Ammon's horn (tissue), 1 donor: ENCODE measurements around the gene DEAF1.
"Not testable (repeated sequence)": the region's sequence is repeated elsewhere in the genome, so short reads cannot be mapped to it uniquely, and the experiment has no call there.

ENCODE experiments used
- DNase-seq: peaks from one replicate; pipeline ENCODE4 v3.0.0-alpha.2; 2016; ENCODE audit warnings: low spot score

Gene DEAF1

DNA sequence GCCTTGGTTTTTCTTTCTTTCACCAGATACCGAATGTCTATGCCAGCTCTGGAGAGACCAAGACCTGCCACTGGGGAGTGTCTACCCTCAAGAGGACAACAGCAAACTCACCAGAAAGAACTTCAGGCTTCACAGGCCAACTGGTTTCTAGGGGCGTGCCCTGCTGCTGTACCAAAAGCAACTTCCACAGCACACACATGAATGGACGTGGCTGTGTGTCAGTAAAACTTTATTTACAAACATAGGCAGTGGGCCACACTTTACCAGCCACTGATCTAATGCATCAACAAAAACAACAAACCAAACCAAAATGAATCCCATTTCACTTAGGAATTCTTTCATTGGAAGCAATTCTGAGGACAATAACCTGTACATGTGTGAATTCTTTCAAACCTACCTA lies 16.7 kb downstream of the DEAF1 start:
- DNase-seq, result no peak

DNA sequence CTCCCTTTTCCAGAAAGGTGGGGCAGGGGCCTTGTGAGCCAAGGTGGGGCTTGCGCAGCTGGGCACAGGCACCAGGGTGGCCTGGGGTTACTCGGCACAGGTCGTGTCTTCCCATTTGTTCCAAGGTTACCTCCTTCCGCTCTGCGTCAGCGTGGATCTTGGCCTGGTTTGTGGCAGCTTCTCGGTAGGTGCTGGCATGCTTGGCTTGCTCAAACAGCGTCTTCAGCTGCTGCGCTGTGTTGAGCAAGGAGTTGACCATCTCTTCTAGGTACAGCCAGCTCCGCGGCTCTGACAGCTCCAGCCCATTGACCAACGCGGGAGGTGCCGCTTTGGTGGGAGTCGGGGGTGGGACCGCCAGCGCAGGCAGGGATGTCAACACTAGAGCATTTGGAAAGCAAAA lies 20.6 kb downstream of the DEAF1 start:
- no peak for DNase-seq

DNA sequence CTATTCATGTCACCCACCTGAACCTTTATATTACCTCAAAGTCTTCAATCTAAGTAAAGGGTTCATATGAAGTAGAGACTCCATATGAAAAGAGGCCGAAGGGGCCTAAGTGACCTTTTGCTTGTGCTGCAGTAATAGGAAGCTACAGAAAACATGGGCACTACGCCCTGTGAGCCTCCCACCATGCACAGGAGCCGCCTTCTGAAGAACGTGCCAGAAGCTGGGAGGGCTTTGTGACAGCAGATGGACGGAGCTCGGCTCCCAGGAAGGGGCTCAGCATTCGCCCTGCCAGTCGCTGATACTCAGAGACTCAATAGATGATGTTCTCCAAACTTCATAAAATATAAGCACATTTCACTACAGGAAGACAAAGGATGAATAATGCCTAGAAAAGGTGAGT lies 21.2 kb downstream of the DEAF1 start:
- DNase-seq, result no peak

DNA sequence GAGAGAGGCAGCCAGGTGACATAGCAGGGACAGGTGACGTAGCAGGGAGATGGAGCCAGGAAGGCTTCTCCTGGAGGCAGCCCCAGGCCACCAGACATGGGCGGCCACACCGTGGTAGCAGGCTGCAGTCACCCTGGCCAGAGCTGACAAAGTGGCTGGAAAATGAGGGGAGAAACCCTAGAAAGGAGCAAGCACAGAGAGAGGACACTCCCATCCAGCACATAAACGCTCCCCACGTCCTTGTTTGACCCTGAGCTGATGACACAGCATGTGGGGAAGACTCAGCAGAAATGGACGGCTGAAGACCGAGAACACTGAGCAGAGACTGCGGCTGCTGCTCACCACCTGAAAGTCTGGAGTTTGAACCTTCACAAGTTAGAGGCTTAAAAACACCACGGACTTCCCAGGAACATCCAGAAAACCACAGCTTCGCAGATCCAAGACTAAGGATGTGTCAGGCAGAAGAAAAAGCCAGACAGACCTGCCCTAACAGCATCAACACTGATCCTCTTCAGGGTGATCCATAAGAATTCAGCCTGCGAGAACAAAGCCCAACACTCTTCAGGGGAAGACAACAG lies 29.2 kb downstream of the DEAF1 start:
- DNase-seq, result no peak

DNA sequence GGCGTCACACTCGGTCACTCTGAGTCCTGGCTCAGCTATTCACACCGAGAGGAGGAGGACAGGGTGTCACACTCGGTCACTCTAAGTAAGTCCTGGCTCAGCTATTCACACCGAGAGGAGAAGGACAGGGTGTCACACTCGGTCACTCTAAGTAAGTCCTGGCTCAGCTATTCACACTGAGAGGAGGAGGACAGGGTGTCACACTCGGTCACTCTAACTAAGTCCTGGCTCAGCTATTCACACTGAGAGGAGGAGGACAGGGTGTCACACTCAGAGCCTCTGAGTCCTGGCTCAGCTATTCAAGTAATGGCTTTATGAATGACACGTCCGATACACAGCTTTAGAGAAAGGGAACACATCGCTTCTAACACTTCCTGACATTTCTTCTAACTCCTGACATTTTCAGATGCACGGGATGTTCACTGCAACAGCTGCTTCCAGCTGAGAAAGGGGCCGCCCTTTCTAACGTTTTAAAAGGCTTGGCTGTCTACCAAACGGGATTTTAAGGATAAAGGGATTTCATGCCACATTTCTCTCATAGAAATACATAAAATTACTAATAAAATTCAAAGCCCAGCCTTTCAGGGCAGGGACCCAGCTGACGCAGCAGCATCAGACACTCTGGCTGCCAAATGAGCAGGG lies 29.8 kb downstream of the DEAF1 start:
- no peak for DNase-seq

DNA sequence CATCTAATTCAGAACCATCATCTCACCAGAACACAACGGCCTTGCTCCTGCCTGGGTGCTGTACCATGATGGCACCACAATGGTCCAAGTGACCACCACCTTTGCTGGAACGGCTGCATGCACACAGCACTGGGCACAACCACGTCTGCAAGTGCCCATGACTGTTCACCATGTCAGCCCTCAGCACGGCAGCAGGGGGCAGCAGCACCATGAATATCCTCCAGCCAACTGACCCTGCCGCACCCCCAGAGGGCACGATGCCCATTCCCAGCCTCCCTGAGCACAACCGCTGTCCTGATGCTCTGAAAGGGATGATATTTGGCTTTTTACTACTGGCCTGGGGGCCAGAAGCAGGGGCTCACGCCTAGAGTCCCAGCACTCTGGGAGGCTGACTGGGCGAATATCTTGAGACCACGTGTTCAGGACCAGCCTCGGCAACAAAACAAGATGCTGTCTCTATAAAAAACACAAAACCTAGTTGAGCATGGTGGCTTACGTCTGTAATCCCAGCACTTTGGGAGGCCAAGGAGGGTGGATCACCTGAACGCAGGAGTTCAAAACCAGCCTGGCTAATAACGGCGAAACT lies 32.2 kb downstream of the DEAF1 start:
- DNase-seq, result peak; percentile 77

DNA sequence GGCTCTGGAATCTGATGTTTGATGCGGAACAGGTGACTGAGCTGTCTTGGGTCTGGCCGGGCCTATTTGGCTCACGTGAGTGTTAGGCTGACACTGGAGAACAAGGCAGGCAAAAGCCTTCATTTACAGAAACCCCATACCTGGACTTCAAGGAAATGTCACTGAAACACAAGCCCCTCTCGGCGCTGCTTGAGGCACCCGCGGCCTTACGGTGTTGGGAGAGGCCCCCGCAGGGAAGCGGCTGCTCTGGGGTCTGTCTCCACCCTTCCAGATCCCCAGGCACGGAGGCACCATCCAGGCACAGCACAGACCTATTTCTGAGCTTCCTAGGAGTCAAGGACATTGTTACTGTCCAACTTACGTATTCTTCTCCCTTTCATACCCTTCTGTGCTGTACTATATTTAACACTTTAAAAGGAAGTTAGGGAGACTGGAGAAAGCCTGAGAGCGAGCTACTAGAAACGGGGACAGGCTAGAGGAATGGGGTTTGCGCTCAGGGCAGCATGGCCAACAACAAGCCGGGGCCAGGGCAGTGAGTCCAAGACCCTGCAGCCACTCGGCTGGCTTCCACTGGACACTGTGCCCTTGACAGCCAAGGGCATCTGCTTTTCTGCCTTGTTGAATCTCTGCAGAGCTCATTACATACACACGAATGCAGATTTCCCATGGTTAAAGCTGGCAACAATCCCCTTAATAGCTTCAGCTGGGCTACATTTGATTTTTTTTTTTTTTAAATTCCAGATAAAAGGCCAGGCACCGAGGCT lies 34.2 kb downstream of the DEAF1 start:
- DNase-seq, result no peak

DNA sequence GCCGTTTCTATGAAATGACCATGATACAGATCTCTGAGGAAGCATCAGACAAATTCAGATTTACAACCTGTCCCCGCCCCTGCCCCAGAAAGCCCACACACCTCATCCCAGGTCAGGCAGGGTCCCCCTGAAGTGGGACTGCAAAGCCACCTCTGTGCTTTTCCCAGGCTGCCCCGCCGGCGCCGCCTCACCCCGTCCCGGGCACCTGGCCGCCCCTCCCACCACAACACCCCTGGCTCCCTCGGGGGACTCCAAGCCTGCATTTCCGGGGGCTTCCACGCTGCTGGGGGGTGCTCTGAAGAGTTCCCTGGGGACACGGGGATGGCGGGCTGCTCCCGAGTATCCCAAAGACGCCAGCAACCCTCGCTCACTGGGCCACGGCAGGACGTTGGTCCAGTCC lies 34.7 kb downstream of the DEAF1 start:
- DNase-seq, result no peak

DNA sequence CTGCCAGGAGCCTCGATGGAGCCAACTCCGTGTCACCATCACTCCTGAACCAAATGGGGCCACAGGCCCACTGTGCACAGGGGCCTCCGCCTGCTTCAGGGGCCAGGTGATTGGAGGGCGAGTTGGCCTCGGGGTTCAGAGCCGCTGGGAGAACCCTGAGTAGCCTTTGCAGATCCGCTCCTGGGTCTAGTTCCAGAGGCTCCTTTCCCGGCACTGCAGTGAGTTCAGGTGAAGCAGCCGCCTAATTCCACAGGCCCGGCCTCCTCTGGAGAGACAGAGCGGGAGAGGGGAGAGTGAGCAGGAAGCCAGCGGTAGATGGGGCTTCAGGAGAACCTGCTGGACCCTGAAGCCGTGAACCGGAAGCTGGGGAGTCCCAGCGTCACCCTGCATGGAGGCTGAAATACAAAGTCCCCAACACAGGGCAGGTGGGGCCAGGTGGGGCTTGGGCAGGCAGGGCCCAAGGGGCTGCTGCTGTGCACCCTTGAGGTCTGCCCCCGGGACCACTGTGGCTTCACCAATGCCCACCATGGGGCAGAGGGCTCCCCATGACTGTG lies 35.4 kb downstream of the DEAF1 start:
- DNase-seq, result no peak

DNA sequence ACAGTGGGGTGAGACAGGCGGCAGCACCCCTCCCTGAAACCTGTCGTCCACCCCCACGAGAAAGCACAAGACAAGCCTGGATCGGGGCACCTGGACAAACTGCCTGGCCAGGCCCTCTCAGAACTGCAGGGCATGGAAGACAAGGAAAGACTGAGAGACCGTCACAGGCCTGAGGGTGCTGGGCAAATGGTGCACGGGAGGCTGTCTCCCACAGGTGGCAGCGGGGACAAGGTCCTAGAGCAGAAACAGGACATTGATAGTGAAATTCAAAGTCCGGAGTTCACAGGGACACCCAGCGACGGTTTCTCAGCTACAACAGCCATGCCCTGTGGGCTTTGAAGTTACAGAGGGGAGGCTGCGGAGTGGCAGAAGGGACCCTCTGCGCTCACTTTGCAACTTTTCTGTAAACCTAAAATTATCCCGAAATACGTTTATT lies 37.3 kb downstream of the DEAF1 start:
- no peak for DNase-seq

DNA sequence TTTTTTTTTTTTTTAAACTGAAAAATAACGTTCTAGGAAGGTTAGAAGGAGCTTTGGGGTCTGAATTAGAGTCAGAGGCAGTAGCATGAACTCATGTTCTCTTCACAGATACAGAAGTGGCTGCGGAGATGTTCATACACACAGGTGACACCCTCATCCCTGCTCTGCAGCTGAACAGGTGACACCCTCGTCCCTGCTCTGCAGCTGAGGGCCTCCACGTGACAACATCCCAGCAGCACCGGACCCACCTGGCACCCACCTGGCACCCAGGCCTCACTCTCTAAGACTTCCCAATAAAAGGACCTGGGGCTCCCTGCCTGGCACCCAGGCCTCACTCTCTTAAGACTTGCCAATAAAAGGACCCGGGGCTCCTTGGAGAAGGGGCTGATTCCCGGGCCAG lies 38.2 kb downstream of the DEAF1 start:
- DNase-seq, result no peak

DNA sequence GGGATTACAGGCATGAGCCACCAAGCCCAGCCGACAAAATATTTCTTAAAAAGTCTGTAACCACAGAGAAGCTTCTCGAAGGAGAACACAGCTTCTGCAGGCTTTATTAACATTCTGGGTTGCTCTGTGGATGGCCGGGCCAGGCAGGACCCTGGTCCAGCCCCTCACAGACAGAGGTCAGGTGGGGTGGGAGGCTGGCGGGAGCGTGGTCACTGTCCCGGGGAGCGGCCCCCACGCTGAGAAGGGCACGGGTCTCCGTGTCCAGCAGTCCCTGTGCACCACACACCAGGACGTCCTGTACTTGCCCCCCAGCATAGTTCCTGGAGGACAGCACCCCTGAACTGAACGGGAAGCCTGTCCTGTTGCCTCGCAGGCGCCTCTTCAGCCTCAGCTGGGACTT lies 38.6 kb downstream of the DEAF1 start:
- no peak for DNase-seq

DNA sequence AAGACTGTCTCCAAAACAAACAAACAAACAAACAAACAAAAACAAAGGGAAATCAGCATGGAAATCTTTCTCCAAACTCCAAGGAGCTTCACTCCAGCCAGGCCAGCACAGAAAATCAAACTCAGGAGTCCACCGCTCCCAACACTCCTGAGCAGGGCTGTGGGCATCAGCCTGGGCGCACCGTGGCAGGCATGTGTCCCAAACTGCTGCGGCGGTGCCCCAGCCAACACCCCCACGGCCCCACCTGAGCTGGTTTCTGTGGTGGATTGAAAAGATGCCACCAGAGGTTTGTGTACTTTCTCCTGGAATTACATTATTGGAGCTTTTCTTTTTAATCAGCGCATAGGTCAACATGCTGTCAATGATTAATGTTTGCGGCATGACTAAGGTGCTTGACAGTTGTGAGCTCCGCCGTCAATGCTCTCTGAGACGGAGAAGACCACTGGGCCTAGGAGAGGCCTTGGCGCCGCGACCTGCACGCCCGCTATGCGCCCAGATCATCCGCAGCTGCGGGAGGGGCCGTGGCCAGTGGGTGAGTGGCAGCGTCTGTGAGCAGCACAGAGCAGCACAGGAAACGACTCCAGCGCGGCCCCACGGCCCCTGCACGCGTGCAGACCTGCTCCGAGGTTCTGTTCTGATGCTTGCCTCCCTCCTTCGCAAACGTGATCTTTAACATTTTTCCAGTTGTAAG lies 39.8 kb downstream of the DEAF1 start:
- no peak for DNase-seq

DNA sequence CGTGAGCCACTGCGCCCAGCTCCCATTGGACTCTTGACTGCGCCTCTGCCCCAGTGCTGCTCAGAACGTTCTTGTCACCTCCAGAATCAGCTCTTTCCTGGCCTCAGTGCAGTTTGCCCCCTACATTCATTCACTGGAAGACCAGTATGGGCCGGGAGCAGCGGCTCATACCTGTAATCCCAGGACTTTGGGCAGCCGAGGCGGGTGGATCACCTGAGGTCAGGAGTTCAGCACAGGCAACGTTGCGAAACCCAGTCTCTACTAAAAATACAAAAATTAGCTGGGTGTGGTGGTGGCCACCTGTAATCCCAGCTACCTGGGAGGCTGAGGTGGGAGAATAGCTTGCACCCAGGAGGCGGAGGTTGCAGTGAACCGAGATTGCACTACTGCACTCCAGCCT lies 40.6 kb downstream of the DEAF1 start:
- not testable (repeated sequence) for DNase-seq

DNA sequence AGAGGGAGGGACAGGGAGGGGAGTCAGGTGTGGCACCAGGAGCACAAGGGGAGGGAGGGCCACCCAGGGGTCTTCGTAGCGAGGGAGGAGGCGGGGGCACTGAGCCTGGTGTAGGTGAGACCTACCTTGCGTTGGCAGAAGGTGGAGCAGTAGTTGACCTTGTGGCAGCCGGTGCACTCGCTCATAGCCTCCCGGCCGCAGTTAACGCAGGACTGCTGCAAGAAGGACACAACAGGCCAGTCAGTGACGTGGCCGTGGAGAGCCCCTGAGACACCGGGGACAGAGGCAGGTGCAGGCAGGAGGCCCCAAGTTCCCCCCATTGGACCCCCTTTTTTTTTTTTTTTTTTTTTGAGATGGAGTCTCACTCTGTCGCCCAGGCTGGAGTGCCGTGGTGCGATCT lies 41.2 kb downstream of the DEAF1 start:
- DNase-seq, result no peak

DNA sequence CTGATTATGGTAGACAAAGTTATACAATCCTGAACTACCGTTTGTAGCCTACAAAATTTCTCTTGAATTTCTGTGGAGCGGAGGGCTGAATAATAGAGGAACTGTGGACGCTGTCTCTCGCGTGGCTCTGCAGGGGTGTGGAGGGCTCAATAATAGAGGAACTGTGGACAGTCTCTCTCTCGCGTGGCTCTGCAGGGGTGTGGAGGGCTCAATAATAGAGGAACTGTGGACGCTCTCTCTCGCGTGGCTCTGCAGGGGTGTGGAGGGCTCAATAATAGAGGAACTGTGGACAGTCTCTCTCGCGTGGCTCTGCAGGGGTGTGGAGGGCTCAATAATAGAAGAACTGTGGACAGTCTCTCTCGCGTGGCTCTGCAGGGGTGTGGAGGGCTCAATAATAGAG lies 41.9 kb downstream of the DEAF1 start:
- DNase-seq, result not testable (repeated sequence)

DNA sequence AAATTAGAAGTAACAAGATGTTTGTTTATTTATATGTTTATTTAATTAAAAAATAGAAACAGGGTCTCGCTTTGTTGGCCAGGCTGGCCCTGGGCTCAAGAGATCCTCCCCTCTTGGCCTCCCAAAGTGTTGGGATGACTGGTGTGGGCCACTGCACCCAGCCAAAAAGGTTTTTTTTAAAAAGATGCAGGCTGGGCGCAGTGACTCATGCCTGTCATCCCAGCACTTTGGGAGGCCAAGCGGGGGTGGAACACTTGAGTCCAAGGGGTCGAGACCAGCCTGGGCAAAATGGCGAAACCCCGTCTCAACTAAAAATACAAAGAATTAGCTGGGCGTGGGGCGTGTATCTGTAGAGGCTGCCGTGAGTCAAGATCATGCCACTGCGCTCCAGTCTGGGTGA lies 44.5 kb downstream of the DEAF1 start:
- DNase-seq, result no peak

DNA sequence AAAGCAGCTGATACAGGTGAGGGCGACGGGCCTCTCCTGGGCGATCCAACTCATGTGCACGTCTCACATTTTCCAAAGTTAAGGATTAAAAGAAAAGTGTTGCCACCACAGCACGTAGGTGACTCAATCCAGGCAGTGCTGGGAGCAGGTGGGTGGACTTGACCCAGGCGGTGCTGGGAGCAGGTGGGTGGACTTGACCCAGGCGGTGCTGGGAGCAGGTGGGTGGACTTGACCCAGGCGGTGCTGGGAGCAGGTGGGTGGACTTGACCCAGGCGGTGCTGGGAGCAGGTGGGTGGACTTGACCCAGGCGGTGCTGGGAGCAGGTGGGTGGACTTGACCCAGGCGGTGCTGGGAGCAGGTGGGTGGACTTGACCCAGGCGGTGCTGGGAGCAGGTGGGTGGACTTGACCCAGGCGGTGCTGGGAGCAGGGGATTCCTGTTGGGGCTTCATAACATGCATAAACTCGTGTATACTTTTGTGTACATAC lies 47.3 kb downstream of the DEAF1 start:
- not testable (repeated sequence) for DNase-seq

DNA sequence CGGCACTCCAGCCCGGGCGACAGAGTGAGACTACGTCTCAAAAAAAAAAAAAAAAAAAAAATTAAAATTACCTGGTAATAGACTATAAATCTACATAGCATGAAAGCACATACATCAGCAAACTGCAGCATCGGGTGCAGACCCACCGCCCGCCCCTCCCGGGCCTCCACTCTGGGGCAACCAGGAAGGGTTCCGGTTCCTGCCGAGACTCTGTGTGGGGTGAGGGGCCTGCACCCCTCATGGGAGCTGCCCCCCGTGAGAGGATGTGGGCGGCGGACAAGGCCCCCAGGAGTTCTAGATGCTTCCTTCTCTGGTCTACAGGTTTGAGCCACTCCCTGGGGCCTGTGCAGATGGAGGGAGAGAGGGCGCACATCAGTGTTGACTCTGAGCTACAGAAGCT lies 48.8 kb downstream of the DEAF1 start:
- no peak for DNase-seq

DNA sequence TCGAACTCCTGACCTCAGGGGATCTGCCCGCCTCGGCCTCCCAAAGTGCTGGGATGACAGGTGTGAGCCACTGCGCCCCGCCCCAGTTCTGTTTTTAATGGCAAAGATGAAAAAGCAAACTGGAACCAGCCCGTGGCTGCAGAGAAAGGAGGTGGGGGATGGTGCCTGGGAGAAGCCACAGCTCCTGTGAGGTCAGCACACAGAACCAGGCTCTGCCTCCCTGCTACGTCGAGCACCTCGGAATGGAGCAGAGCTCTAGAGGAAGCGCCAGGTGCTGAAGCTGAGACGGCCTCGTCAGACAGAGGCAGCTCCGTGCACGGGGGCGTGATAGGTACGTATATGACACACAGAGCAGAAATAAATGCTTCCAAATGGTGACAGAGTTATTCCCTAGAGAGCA lies 49.5 kb downstream of the DEAF1 start:
- DNase-seq, result no peak

DNA sequence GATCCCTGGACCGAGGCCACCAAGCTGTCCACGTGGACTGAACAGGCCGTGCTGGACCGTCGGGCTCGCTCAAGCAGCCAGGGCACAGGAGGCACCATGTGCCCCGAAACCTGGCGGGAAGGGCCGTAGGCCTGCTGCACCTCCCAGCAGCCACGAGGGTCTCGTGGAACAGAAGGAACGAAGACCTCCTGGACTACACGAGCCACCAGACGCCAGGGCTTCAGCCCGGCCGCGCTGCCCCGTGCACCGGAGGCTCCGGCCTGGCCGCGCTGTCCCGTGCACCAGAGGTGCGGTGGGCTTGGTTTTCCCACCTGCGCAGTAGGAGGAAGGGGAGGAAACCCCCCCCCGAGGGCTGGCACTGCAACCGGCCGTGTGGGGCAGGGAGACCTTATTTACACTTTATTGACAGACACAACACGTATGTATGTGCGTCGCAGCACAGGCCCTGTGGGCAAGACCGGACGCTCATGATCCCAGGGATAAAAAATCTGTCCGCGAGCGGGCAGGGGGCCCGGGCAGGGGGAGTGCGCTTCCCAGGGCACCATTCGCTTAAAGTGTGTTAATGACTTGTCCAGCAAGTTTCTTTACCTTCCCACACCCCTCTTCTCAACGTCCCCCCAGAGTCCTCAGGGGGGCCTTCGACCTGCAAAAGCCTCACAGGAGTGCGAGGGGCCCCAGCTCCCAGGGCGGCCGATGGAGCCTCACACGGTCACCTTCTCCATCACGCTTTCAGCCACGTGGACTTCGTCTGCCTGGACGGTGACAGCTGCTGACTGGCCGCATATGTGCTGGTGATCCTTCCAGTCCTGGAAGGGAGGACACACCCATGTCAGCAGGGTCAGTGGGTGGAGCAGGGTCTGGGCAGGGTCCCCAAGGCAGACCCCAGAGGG lies 50.9 kb downstream of the DEAF1 start:
- no peak for DNase-seq
